K562 (cell line): Measurements from ENCODE around the gene GALNT7. TPM values are rescaled to one million over a fixed set of nuclear protein-coding genes. Genes with fewer than 3 reads are reported as not detected.

Experiments used
- ARID2 ChIP-seq: fragments of 450-650 bp; IDR thresholded peaks from 2 replicates; pipeline ENCODE4 v1.6.1; 2017; ENCODE audit warnings: antibody characterized with exemption, mild to moderate bottlenecking
- CHD7 ChIP-seq: fragments of 200-600 bp; sonication (generic); IDR thresholded peaks from one replicate; pipeline ENCODE4 v1.6.1; 2012; ENCODE audit warnings: mild to moderate bottlenecking, low read depth, low read length, inconsistent platforms
- KDM2B ChIP-seq: fragments of 250-450 bp; sonication (Bioruptor Pico); IDR thresholded peaks from 2 replicates; pipeline ENCODE4 v1.8.0; 2021; ENCODE audit warnings: mild to moderate bottlenecking, moderate library complexity
- NCOR1 ChIP-seq: fragments of 450-650 bp; IDR thresholded peaks from 2 replicates; pipeline ENCODE4 v1.6.1; 2016; ENCODE audit warnings: mild to moderate bottlenecking, moderate library complexity
- PURB ChIP-seq: sonication (generic); formaldehyde crosslinking; IDR thresholded peaks from 2 replicates; pipeline ENCODE4 v1.9.0; 2021; ENCODE audit warnings: low read depth, mild to moderate bottlenecking, missing genetic modification reagents
- SMC3 ChIP-seq: conservative IDR thresholded peaks from 2 replicates; pipeline ENCODE4 v1.6.1; 2011; ENCODE audit warnings: low read depth, low read length, improper control_type of control experiment; ENCODE audit not compliant: insufficient read depth
- SPI1 ChIP-seq: IDR thresholded peaks from 2 replicates; pipeline ENCODE4 v1.6.1; 2011; ENCODE audit warnings: low read depth, low read length, control low read depth, borderline replicate concordance
- TEAD4 ChIP-seq, 2 experiments: sonication (generic) in 1 of 2; formaldehyde crosslinking in 1 of 2; IDR thresholded peaks; 2 replicates each; pipeline versions ENCODE4 v1.6.1 to v1.8.0; 2012 to 2022; ENCODE audit warnings: borderline replicate concordance in 1 of 2, inconsistent platforms in 1 of 2, low read length in 1 of 2, mild to moderate bottlenecking in 1 of 2, missing genetic modification reagents in 1 of 2
- polyA plus RNA-seq, 8 experiments: library from polyadenylated mRNA; depleted of rRNA in 4 of 8; stranded (reverse) in 5 of 8; unstranded in 3 of 8; fragments of >200 nt; fragmentation: Nextera tagmentation in 2 of 8; fragmentation: Illumina TruSeq in 1 of 8; extraction: Ambion mirVana in 2 of 8; extraction: Trizol in 1 of 8; gene quantifications; 2 replicates each; pipeline versions ENCODE4 v1.2.1 to v1.2.3, GENCODE V29; 2011 to 2014; ENCODE audit warnings: inconsistent platforms in 1 of 8, missing spikeins in 1 of 8
- total RNA-seq, 7 experiments: library from RNA; depleted of rRNA in 6 of 7; stranded (reverse); fragments of >200 nt in 6 of 7; fragmentation: Illumina TruSeq in 2 of 7; extraction: Trizol in 2 of 7; gene quantifications; 2 replicates each; pipeline versions ENCODE4 v1.2.1 to v1.2.3, GENCODE V29; 2011 to 2021; ENCODE audit warnings: low replicate concordance in 1 of 7

GALNT7 gene
- total and polyA plus RNA-seq, 9 of the 15 experiments (the other 6 are each of a cell fraction or from before 2014, with no cell fraction given), result 16.7 to 38.7 (median 31.1) TPM

GRCh38 chr4:173257732-173258717 is 89.4 kb downstream of the GALNT7 start (continued):
- TF ChIP-seq CHD7, result no peak
- TF ChIP-seq KDM2B, result no peak
- TF ChIP-seq TEAD4 (IDR thresholded peaks at IDR 0.05; ENCODE audit: low read length), result peak; percentile 70
- no peak for TF ChIP-seq TEAD4 (CRISPR knock-in tag; IDR thresholded peaks at IDR 0.05; ENCODE audit: borderline replicate concordance)
- peak; percentile 77 for TF ChIP-seq ARID2
- TF ChIP-seq SPI1, result peak; percentile 43; the same call in 1 of the 2 replicates
- TF ChIP-seq PURB (CRISPR knock-in tag), result no peak
- TF ChIP-seq NCOR1, result peak; percentile 56
- peak; percentile 79 for TF ChIP-seq SMC3
